HS-5 (cell line): ENCODE measurements around the gene RALGPS1.
A peak's percentile ranks its signal among the peaks of the same experiment; 100 is the strongest.

Experiments
- DNase-seq: peaks from one replicate; pipeline ENCODE4 v3.0.0-alpha.2; 2012; ENCODE audit warnings: low read depth

RALGPS1 gene

GRCh38 chr9:127189628-127190027 is 275.0 kb downstream of the RALGPS1 start:
- DNase-seq = no peak

- no peak for DNase-seq
These were observed 278.2 kb downstream of the RALGPS1 start for GRCh38 chr9:127192744-127193143.

- DNase-seq = no peak
These were observed 278.9 kb downstream of the RALGPS1 start for GRCh38 chr9:127193483-127193882.

- peak; percentile 35 for DNase-seq
These were observed 280.5 kb downstream of the RALGPS1 start for GRCh38 chr9:127194881-127195713.

GRCh38 chr9:127195976-127196825 is 281.6 kb downstream of the RALGPS1 start:
- no peak for DNase-seq

- DNase-seq = no peak
These were observed 282.2 kb downstream of the RALGPS1 start for GRCh38 chr9:127196826-127197145.

GRCh38 chr9:127197186-127197860 is 282.7 kb downstream of the RALGPS1 start:
- DNase-seq = no peak

- no peak for DNase-seq
These were observed 283.4 kb downstream of the RALGPS1 start for GRCh38 chr9:127197861-127198430.

- no peak for DNase-seq
These were observed 284.0 kb downstream of the RALGPS1 start for GRCh38 chr9:127198587-127198986.

- peak; percentile 59 for DNase-seq
These were observed 284.6 kb downstream of the RALGPS1 start for GRCh38 chr9:127199001-127199791.

GRCh38 chr9:127200106-127200862 is 285.7 kb downstream of the RALGPS1 start:
- no peak for DNase-seq

GRCh38 chr9:127201071-127201541 is 286.5 kb downstream of the RALGPS1 start:
- no peak for DNase-seq

GRCh38 chr9:127201731-127202130 is 287.1 kb downstream of the RALGPS1 start:
- DNase-seq = no peak

GRCh38 chr9:127202461-127203169 is 288.0 kb downstream of the RALGPS1 start:
- DNase-seq = no peak

GRCh38 chr9:127203681-127204327 is 289.2 kb downstream of the RALGPS1 start:
- no peak for DNase-seq

- DNase-seq = no peak
These were observed 290.3 kb downstream of the RALGPS1 start for GRCh38 chr9:127204771-127205470.

- DNase-seq = no peak
These were observed 291.4 kb downstream of the RALGPS1 start for GRCh38 chr9:127205952-127206351.

GRCh38 chr9:127206666-127207065 is 292.1 kb downstream of the RALGPS1 start:
- DNase-seq = no peak
